Activated naive CD4-positive, alpha-beta T cell (primary cell): Measurements from ENCODE around the gene KCNC2.

Experiments
- DNase-seq, 4 experiments: peaks; one replicate each; lab custom pipeline; 2025; lab: John Stamatoyannopoulos, UW

The KCNC2 gene

GRCh38 chr12:75161488-75161887 is 48.2 kb downstream of the KCNC2 start:
- no peak for DNase-seq

DNA sequence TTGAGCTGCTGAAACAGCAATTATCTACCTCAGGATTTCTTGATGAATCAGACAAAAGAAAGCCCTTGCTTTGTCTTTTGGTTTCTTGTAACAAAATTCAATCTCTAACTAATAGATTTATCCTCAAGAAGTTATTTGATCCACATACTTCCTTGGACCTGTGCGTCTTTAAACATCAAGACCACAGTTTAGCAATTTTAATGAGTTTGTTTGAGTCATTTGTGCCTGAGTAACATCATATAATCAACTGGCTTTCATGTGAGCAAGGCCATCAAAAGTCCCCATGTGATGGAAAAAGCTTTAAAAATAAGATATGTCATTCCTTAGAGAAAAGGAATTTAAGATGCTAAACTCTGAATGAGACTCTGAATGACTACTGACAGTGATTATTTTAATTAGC is 52.3 kb downstream of the KCNC2 start:
- no peak for DNase-seq

- DNase-seq: no peak
Observed at GRCh38 chr12:75155962-75156361, 53.7 kb downstream of the KCNC2 start.

DNA sequence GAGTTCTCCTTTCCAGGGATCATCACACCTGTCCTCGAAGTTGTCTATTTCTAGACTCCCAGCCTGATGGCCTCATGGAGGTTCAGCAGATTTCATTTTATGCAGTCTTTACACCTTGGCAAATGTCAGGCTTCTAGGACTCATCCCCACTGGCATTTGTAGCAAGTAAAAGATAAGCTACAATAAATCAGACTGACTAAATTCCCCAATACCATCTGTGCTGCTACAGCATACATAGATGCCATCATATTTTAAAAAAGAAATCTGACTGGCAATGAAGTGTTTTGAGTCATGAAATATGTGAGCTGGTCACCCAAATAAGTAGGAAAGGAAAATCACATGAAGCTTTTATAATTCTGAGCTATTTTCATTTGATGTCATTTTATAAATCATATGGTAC is 55.3 kb downstream of the KCNC2 start:
- DNase-seq: no peak

GRCh38 chr12:75139196-75139595 is 70.4 kb downstream of the KCNC2 start:
- DNase-seq: no peak

DNA sequence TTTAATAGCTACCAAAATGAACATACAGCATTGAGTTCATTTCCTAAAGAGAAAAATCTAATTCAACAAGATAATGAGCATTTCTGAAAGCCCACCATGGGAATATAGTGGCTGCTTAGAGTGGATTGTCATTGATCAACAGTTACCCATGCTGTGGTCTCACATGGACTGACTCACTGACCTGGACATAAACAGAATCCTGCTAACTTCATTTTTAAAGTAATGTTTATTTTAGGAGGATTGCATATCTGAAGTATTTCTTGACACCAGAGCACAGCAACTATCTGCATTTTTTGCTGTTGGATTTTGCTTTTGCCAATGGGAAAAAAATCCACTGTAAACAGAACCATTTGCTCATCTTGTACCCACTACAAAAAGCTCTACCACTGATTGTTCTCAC is 71.7 kb downstream of the KCNC2 start:
- no peak for DNase-seq

DNA sequence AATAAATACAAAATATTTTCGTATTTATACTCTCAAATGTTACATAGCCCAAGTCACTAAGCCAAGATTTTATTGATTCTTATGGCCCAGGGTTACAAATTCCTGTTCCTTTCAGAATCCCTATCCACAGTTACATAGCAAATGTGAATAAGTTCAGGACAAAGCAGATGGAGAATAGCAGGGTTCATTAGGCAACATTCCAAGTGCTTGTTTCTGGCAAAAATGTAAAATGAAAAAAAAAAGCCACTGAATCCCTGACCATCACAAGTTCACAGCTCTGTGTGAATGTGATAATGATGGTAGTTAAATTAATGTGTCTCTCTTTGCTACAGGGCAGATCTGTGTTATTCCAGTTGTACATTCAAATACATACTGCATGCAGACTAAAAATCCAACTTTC is 74.6 kb downstream of the KCNC2 start:
- no peak for DNase-seq

DNA sequence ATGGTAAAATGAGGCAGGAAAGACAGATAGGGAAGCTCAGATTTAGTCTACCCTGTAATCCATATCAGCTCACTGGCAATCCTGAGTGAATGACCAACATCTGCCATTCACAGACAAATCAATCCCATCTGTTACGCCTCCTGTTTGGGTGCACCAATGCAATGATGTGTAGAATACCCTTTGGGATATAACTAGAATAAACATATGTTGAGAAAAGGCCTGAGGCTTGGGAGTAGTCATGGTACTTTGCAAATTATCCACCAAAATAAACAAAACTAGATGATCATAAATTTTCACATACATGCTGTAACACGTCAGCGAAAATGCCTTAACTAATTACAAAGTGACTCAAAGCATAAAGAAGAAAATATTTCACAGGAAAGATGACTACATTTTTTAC is 78.8 kb downstream of the KCNC2 start:
- DNase-seq: no peak

- no peak for DNase-seq
Observed at GRCh38 chr12:75129275-75129674, 80.4 kb downstream of the KCNC2 start.

GRCh38 chr12:75121036-75121705 is 88.5 kb downstream of the KCNC2 start:
- DNase-seq: no peak

DNA sequence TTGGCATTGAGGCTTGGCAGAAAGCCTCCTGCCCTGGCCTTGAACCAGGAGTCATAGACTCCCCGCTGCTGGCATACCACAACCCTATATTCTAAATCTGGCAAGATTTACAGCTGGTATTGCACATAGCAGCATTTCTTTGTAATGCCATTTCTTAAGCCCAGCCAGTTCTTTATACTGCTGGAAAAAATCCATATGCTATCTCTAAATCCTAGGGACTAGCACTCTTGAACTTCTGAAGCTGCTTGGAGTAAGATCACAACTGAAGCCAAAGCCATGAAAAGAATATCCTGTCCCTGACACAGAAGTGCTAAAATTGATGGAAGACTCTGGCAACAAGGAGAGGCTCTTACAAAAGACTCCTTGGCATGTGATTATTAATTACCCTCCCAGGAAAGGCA is 89.3 kb downstream of the KCNC2 start:
- DNase-seq: no peak

GRCh38 chr12:75116646-75117198 is 92.9 kb downstream of the KCNC2 start:
- DNase-seq: no peak

DNA sequence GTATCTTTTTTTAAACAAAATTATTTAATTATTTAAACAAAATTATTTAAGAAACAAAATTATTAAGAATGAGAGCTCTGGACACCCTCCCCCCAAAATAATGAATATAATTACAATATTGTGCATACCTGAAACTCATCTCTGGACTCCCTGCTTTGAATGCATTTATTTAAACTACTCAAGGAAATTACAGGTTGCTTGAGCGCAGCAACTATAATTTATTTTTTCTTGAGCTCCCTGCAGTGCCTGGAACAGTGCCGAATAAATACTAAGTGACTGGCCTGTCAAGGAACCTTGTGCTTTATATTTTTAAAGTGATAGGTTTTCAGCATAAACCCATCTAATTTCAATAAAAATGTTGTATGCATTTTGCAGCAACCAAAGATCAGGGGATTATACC is 93.9 kb downstream of the KCNC2 start:
- no peak for DNase-seq

DNA sequence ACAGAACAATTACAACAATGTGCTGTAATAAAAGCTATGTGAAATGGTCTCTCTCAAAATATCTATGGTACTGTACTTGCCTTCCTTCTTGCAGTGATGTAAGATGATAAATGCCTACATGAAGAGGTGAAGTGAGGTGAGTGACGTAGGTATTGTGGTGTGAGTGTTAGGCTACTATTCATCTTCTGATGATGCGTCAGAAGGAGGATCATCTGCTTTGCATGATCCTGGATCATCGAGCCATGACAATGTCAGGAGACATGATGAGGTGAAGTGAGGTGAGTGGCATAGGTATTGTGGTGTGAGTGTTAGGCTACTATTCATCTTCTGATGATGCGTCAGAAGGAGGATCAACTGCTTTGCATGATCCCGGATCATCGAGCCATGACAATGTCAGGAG is 105.8 kb downstream of the KCNC2 start:
- no peak for DNase-seq

DNA sequence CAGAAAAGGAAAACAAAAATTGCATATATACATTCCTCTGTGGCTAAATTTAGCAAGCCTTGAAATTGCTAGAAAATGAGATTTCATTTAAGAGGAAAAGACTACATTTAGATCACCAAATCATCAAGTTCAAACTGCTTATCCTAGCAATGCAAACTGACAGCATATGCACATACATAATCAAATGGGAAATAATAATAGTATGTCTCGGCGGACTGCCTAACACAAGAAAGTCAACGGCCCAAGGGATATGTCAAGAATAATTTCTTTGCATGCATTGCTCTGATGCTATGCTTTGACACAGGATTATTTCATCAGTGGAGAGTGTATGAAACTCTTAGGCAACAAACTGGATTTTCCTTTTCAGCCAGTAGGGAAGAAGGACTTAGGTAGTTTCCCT is 107.9 kb downstream of the KCNC2 start:
- no peak for DNase-seq

DNA sequence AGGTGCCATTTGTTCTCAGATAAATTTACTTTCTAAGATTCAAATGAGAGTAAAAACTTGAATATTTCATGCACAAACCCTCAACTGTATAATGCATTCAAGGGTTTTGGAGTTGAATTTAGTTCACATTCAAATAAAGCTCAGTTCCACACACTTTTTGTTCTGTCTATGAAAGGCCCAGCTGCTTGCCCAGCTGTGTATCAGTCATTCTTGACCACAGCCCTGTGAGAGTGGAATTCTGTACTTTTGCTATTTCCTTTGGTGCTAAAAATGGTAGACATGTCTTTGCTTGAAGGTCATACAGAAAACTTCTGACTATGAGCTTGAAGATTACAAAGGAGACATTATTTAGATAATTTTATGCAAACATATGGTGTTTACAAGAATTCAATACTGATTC is 110.4 kb downstream of the KCNC2 start:
- DNase-seq: no peak

- no peak for DNase-seq
Observed at GRCh38 chr12:75097003-75097402, 112.6 kb downstream of the KCNC2 start.

GRCh38 chr12:75087654-75088053 is 122.0 kb downstream of the KCNC2 start:
- no peak for DNase-seq

GRCh38 chr12:75086091-75087038 is 123.3 kb downstream of the KCNC2 start:
- DNase-seq: no peak

- DNase-seq: no peak
Observed at GRCh38 chr12:75081305-75081704, 128.3 kb downstream of the KCNC2 start.

DNA sequence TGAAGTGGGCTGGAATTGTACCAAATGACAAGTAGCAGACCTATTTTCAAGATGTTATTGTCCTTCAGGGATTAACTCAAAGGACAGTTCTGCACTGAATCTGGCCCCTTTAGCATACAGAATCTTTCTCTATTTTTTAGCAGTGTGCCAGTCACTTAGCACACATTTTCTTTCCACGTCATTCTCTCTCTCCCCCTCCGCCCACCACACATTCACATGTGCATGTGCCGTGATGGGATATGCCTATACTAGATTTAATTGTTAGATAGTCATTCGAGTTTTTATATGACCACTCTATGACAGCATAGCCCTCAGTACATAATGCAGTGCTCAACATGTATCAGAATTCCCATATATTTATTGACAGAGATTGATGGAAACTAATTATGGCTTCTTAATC is 129.1 kb downstream of the KCNC2 start:
- DNase-seq: no peak

- no peak for DNase-seq
Observed at GRCh38 chr12:75065482-75065881, 144.2 kb downstream of the KCNC2 start.

- no peak for DNase-seq
Observed at GRCh38 chr12:75062691-75063090, 146.9 kb downstream of the KCNC2 start.
